H1 (cell line): ENCODE results near the gene ARID5B. TPM values are rescaled to one million over a fixed set of nuclear protein-coding genes. Genes with fewer than 3 reads are reported as not detected.

ENCODE experiments used
- CTCF ChIA-PET: fragments of 300-600 bp; sonication (Branson Sonifier 250); formaldehyde crosslinking; loops from one replicate; lab custom pipeline; 2021; ENCODE audit not compliant: partially characterized antibody; lab: Charles Lee
- POLR2A ChIA-PET: fragments of 300-600 bp; sonication (Branson Sonifier 250); formaldehyde crosslinking; loops from one replicate; lab custom pipeline; 2021; ENCODE audit warnings: inconsistent platforms; ENCODE audit not compliant: partially characterized antibody; lab: Charles Lee
- DNase-seq, 2 experiments: peaks; one replicate each; pipeline versions ENCODE4 v3.0.0 to v3.0.0-alpha.2; 2010 to 2022; ENCODE audit warnings: low spot score in 2 of 2, low read depth in 1 of 2, mixed read lengths in 1 of 2
- FAIRE-seq: peaks from 2 replicates; lab custom pipeline; 2011; peaks lifted over from hg19 to GRCh38; lab: Jason Lieb, UNC
- H2AFZ ChIP-seq: 2 replicates; pipeline ENCODE4 v1.8.1; 2012; ENCODE audit warnings: low read length, inconsistent platforms
- H2AK5ac ChIP-seq: 2 replicates; pipeline ENCODE4 v1.6.1; 2013; ENCODE audit warnings: low read depth, low read length
- H2BK120ac ChIP-seq: replicated peaks from 2 replicates; pipeline ENCODE3; 2013; ENCODE audit warnings: low read depth, low read length, inconsistent platforms
- H2BK12ac ChIP-seq: 2 replicates; pipeline ENCODE4 v1.6.1; 2013; ENCODE audit warnings: low read depth, low read length
- H2BK15ac ChIP-seq: 2 replicates; pipeline ENCODE4 v1.6.1; 2013; ENCODE audit warnings: low read length
- H2BK20ac ChIP-seq: 2 replicates; pipeline ENCODE4 v1.6.1; 2013; ENCODE audit warnings: low read length
- H2BK5ac ChIP-seq: 2 replicates; pipeline ENCODE4 v1.6.1; 2013; ENCODE audit warnings: low read depth, low read length
- H3K14ac ChIP-seq: 2 replicates; pipeline ENCODE4 v1.6.1; 2013; ENCODE audit warnings: inconsistent platforms; ENCODE audit not compliant: insufficient read length
- H3K18ac ChIP-seq: 2 replicates; pipeline ENCODE4 v1.6.1; 2013; ENCODE audit warnings: low read length; ENCODE audit errors: extremely low read depth
- H3K23ac ChIP-seq: 2 replicates; pipeline ENCODE4 v1.6.1; 2013; ENCODE audit warnings: inconsistent platforms; ENCODE audit not compliant: insufficient read length
- H3K23me2 ChIP-seq: 2 replicates; pipeline ENCODE4 v1.6.1; 2013; ENCODE audit warnings: low read depth, low read length
- H3K27ac ChIP-seq: 2 replicates; pipeline ENCODE4 v1.6.1; 2011; ENCODE audit warnings: low read depth, low read length, inconsistent platforms
- H3K27me3 ChIP-seq, 4 experiments: replicated peaks in 1 of 4; 1 replicate in 1 of 4; 2 replicates in 3 of 4; pipeline versions ENCODE4 v1.6.1 to v1.8.1; 2011 to 2013; ENCODE audit warnings: low read length in 3 of 4, mild to moderate bottlenecking in 3 of 4, inconsistent platforms in 2 of 4, mixed read lengths in 2 of 4, moderate library complexity in 1 of 4; ENCODE audit not compliant: control insufficient read depth in 3 of 4, insufficient read depth in 3 of 4; ENCODE audit errors: extremely low read depth in 1 of 4
- H3K36me3 ChIP-seq, 4 experiments: 2 replicates each; pipeline versions ENCODE4 v1.6.1 to v1.8.1; 2011 to 2013; ENCODE audit warnings: mild to moderate bottlenecking in 4 of 4, low read length in 3 of 4, moderate library complexity in 2 of 4, control low read depth in 1 of 4, inconsistent platforms in 1 of 4; ENCODE audit not compliant: insufficient read depth in 4 of 4, control insufficient read depth in 2 of 4
- H3K4ac ChIP-seq: replicated peaks from 2 replicates; pipeline ENCODE3; 2013; ENCODE audit warnings: low read length, low read depth, mixed read lengths, inconsistent platforms; ENCODE audit not compliant: insufficient read length
- H3K4me1 ChIP-seq, 4 experiments: replicated peaks in 1 of 4; 1 replicate in 1 of 4; 2 replicates in 3 of 4; pipeline versions ENCODE4 v1.6.1 to v1.8.1; 2011 to 2013; ENCODE audit warnings: low read length in 3 of 4, inconsistent platforms in 2 of 4, mixed read lengths in 1 of 4; ENCODE audit not compliant: insufficient read depth in 4 of 4, control insufficient read depth in 3 of 4
- H3K4me2 ChIP-seq, 2 experiments: 2 replicates each; pipeline versions ENCODE4 v1.6.1 to v1.8.1; 2011 to 2013; ENCODE audit warnings: low read depth in 2 of 2, low read length in 2 of 2, control low read depth in 1 of 2, inconsistent platforms in 1 of 2, mild to moderate bottlenecking in 1 of 2; ENCODE audit not compliant: insufficient read depth in 1 of 2
- H3K4me3 ChIP-seq, 4 experiments: fragments of 200-600, 300-600 bp in 1 of 4; sonication (generic), shearing (Covaris generic), sonication (Bioruptor Twin) in 1 of 4; 2 replicates each; pipeline versions ENCODE4 v1.5.1 to v1.8.1; 2011 to 2016; ENCODE audit warnings: low read length in 4 of 4, low read depth in 3 of 4, control low read depth in 2 of 4, inconsistent platforms in 2 of 4, mild to moderate bottlenecking in 2 of 4, mixed read lengths in 1 of 4, moderate library complexity in 1 of 4; ENCODE audit not compliant: insufficient read depth in 2 of 4; ENCODE audit errors: extremely low read depth in 1 of 4
- H3K56ac ChIP-seq: replicated peaks from 2 replicates; pipeline ENCODE3; 2013; ENCODE audit warnings: low read depth, mild to moderate bottlenecking, mixed read lengths, low read length, inconsistent platforms; ENCODE audit not compliant: insufficient read length
- H3K79me1 ChIP-seq: 2 replicates; pipeline ENCODE4 v1.6.1; 2013; ENCODE audit warnings: low read depth, low read length, control low read depth
- H3K79me2 ChIP-seq, 2 experiments: 2 replicates each; pipeline versions ENCODE4 v1.6.1 to v1.8.1; 2012 to 2013; ENCODE audit warnings: low read length in 2 of 2, mild to moderate bottlenecking in 2 of 2, inconsistent platforms in 1 of 2; ENCODE audit not compliant: insufficient read depth in 2 of 2, control insufficient read depth in 1 of 2
- H3K9ac ChIP-seq, 4 experiments: replicated peaks in 1 of 4; 1 replicate in 1 of 4; 2 replicates in 3 of 4; pipeline versions ENCODE4 v1.6.1 to v1.8.1; 2011 to 2013; ENCODE audit warnings: low read depth in 3 of 4, low read length in 3 of 4, control low read depth in 2 of 4, mild to moderate bottlenecking in 2 of 4, moderate library complexity in 2 of 4, inconsistent platforms in 1 of 4; ENCODE audit errors: extremely low read depth in 1 of 4
- H3K9me3 ChIP-seq, 2 experiments: 2 replicates each; pipeline versions ENCODE4 v1.6.1 to v1.8.1; 2012 to 2013; ENCODE audit warnings: mild to moderate bottlenecking in 2 of 2, moderate library complexity in 2 of 2, control low read depth in 1 of 2, inconsistent platforms in 1 of 2, low read depth in 1 of 2, low read length in 1 of 2, mixed read lengths in 1 of 2; ENCODE audit not compliant: insufficient read depth in 2 of 2
- H4K20me1 ChIP-seq, 2 experiments: replicated peaks in 1 of 2; 2 replicates each; pipeline versions ENCODE3 to v1.8.1; 2011 to 2013; ENCODE audit warnings: inconsistent platforms in 2 of 2, low read length in 2 of 2, mild to moderate bottlenecking in 1 of 2; ENCODE audit not compliant: insufficient read depth in 2 of 2, control insufficient read depth in 1 of 2
- H4K5ac ChIP-seq: 2 replicates; pipeline ENCODE4 v1.6.1; 2013; ENCODE audit warnings: low read length, low read depth, mixed read lengths, inconsistent platforms; ENCODE audit not compliant: insufficient read length
- H4K8ac ChIP-seq: 2 replicates; pipeline ENCODE4 v1.8.0; 2013; ENCODE audit warnings: mild to moderate bottlenecking, moderate library complexity, low read length, inconsistent platforms; ENCODE audit not compliant: insufficient read depth; ENCODE audit errors: extremely low read depth
- H4K91ac ChIP-seq: replicated peaks from 2 replicates; pipeline ENCODE3; 2013; ENCODE audit warnings: low read length, mixed read lengths, inconsistent platforms; ENCODE audit not compliant: insufficient read length
- CTBP2 ChIP-seq: IDR thresholded peaks from 2 replicates; pipeline ENCODE4 v1.7.0; 2011; ENCODE audit warnings: borderline replicate concordance, mild to moderate bottlenecking, moderate library complexity, mixed read lengths, low read length; ENCODE audit not compliant: insufficient read depth, insufficient read length
- KDM5A ChIP-seq: fragments of 200-600 bp; IDR thresholded peaks from 2 replicates; pipeline ENCODE4 v1.7.1; 2012; ENCODE audit warnings: mild to moderate bottlenecking, low read length, inconsistent platforms, mixed read lengths
- MAFK ChIP-seq: IDR thresholded peaks from 2 replicates; pipeline ENCODE4 v1.6.1; 2012; ENCODE audit warnings: low read depth, mild to moderate bottlenecking, improper control_type of control experiment, low read length
- NANOG ChIP-seq: IDR thresholded peaks from 2 replicates; pipeline ENCODE4 v1.6.1; 2011; ENCODE audit warnings: low read length, low read depth, mild to moderate bottlenecking, inconsistent platforms; ENCODE audit not compliant: insufficient read depth, poor library complexity, severe bottlenecking
- RFX5 ChIP-seq: IDR thresholded peaks from 2 replicates; pipeline ENCODE4 v1.6.1; 2011; ENCODE audit warnings: low read depth, low read length, improper control_type of control experiment, borderline replicate concordance
- RXRA ChIP-seq: IDR thresholded peaks from 2 replicates; pipeline ENCODE4 v1.6.1; 2011; ENCODE audit warnings: low read depth, mild to moderate bottlenecking, low read length, moderate library complexity; ENCODE audit not compliant: insufficient read depth
- SP1 ChIP-seq: IDR thresholded peaks from 2 replicates; pipeline ENCODE4 v1.6.1; 2011; ENCODE audit warnings: low read depth, low read length
- USF2 ChIP-seq: IDR thresholded peaks from 2 replicates; pipeline ENCODE4 v1.6.1; 2011; ENCODE audit warnings: low read length, improper control_type of control experiment
- YY1 ChIP-seq: IDR thresholded peaks from 2 replicates; pipeline ENCODE4 v1.6.1; 2011; ENCODE audit warnings: low read depth, mild to moderate bottlenecking, low read length
- WGBS, 2 experiments: shearing (Covaris generic) in 1 of 2; methylation state at CpG; one replicate each; pipeline versions ENCODE4 v1.1.6 to v1.1.7; 2013 to 2015; ENCODE audit warnings: low lambda C conversion rate in 2 of 2, mixed read lengths in 2 of 2, inconsistent platforms in 1 of 2, low coverage in 1 of 2, missing lambda C conversion rate in 1 of 2; ENCODE audit not compliant: insufficient replicate concordance in 2 of 2, insufficient coverage in 1 of 2, insufficient read length in 1 of 2; ENCODE audit errors: extremely low coverage in 1 of 2, missing lambda C conversion rate in 1 of 2; 5-methylcytosine and 5-hydroxymethylcytosine counted together
- polyA plus RNA-seq, 7 experiments: library from polyadenylated mRNA; depleted of rRNA in 3 of 7; stranded (reverse) in 5 of 7; unstranded in 2 of 7; fragments of >200 nt in 5 of 7; fragments of 200-250 nt in 2 of 7; gene quantifications; 1 replicate in 5 of 7; 2 replicates in 1 of 7; 4 replicates in 1 of 7; pipeline versions ENCODE4 v1.2.1 to v1.2.3, GENCODE V29; 2011 to 2013; ENCODE audit warnings: missing spikeins in 2 of 7, mixed read lengths in 2 of 7
- total RNA-seq: library from RNA; stranded (reverse); fragmentation: NEBNext Ultra II Directional; extraction: Animal tissue kit (Norgen Biotek cat#: 25700); gene quantifications from 2 replicates; pipeline ENCODE4 v1.2.1, GENCODE V29; 2021
- TF ChIP-seq, protein P1 (sequence below): IDR thresholded peaks from 2 replicates; pipeline ENCODE4 v1.6.1; 2011; ENCODE audit warnings: low read depth, mild to moderate bottlenecking, low read length; ENCODE audit not compliant: insufficient read depth
- TF ChIP-seq, protein P2 (sequence below): IDR thresholded peaks from 2 replicates; pipeline ENCODE4 v1.6.1; 2012; ENCODE audit warnings: inconsistent platforms

The ARID5B gene
- total and polyA plus RNA-seq, 2 of the 8 experiments (the other 6 are each of a cell fraction or from before 2014, with no cell fraction given) = 0.21 to 1.1 TPM

GRCh38 chr10:62002753-62003152, 101.3 kb downstream of the ARID5B start:
- Histone ChIP-seq H4K8ac (no peak overlapping the region), H2BK20ac (no peak overlapping the region), H3K79me1 (no peaks in the 10 kb centered on the region), H4K91ac (no peak overlapping the region), H3K36me3 (no peaks in the 10 kb centered on the region), H4K5ac (no peak overlapping the region), H3K9me3 (no peaks in the 10 kb centered on the region), H4K20me1 (no peaks in the 10 kb centered on the region), H3K56ac (no peak overlapping the region), H2BK15ac (no peak overlapping the region), H3K4ac (no peak overlapping the region), H3K27me3 (no peaks in the 10 kb centered on the region), H3K9ac (no peak overlapping the region), H3K27ac (no peak overlapping the region), H2AFZ (no peak overlapping the region), H2BK5ac (no peak overlapping the region), H3K4me2 (no peak overlapping the region)
- DNase-seq (no peak), FAIRE-seq (no peak)
- 87% methylated on average over 3 of the region's 3 CpGs; no CpG with 5 or more reads in 1 of the 2 experiments for WGBS, 2 experiments
- TF ChIP-seq SP1 (no peak), NANOG (no peak), YY1 (no peak), MAFK (no peak), KDM5A (no peak), RXRA (no peak), CTBP2 (no peak), RFX5 (no peak), USF2 (no peak)
- TF ChIP-seq, protein P1, sequence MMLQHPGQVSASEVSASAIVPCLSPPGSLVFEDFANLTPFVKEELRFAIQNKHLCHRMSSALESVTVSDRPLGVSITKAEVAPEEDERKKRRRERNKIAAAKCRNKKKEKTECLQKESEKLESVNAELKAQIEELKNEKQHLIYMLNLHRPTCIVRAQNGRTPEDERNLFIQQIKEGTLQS = no peak
- TF ChIP-seq, protein P2, sequence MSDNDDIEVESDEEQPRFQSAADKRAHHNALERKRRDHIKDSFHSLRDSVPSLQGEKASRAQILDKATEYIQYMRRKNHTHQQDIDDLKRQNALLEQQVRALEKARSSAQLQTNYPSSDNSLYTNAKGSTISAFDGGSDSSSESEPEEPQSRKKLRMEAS = no peak
- TF ChIP-seq, all 59 proteins: peak for 0
- H3K23ac ChIP-seq = no peak overlapping the region
- no peak overlapping the region for H2AK5ac ChIP-seq
- no peak overlapping the region for H3K14ac ChIP-seq
- H2BK12ac ChIP-seq = no peak overlapping the region
- ChIA-PET CTCF (no interaction called here), POLR2A (no interaction called here)
- H3K4me3 ChIP-seq = no peak overlapping the region
- H3K79me2 ChIP-seq = no peaks in the 10 kb centered on the region
- H3K4me1 ChIP-seq = no peaks in the 10 kb centered on the region
- no peak overlapping the region for H3K18ac ChIP-seq
- H3K23me2 ChIP-seq = no peaks in the 10 kb centered on the region
- H2BK120ac ChIP-seq = no peak overlapping the region
